CD4-positive, alpha-beta T cell (primary cell): ENCODE data around the gene RPLP1. TPM values are rescaled to one million over a fixed set of nuclear protein-coding genes. Genes with fewer than 3 reads are reported as not detected.

Experiments used
- ATAC-seq: fragments of 200-7000 bp; cut with Tn5 transposase; one replicate; pipeline ENCODE4 v1.10.0; 2022; ENCODE audit warnings: mild to moderate bottlenecking; ENCODE audit not compliant: poor library complexity
- CTCF ChIA-PET: fragments of 350-600 bp; sonication (Branson Sonifier 250); formaldehyde crosslinking; loops from one replicate; lab custom pipeline; 2021; ENCODE audit warnings: antibody characterized with exemption, inconsistent platforms; lab: Charles Lee
- POLR2A ChIA-PET: fragments of 350-600 bp; sonication (Branson Sonifier 250); formaldehyde crosslinking; loops from one replicate; lab custom pipeline; 2021; ENCODE audit warnings: antibody characterized with exemption, inconsistent platforms; lab: Charles Lee
- DNase-seq, 14 experiments: peaks; one replicate each; pipeline ENCODE4 v3.0.0-alpha.2; 2013 to 2020; ENCODE audit warnings: mixed read lengths in 2 of 14
- H3K27ac ChIP-seq, 2 donors: one replicate each; pipeline versions ENCODE4 v1.5.1 to v1.7.0; 2013; ENCODE audit warnings: low read length in 2 of 2, low read depth in 1 of 2, mild to moderate bottlenecking in 1 of 2
- H3K27me3 ChIP-seq, 2 experiments: 1 replicate in 1 of 2; 2 replicates in 1 of 2; pipeline versions ENCODE4 v1.6.1 to v1.7.0; 2013; ENCODE audit warnings: low read length in 2 of 2, control low read depth in 1 of 2, mild to moderate bottlenecking in 1 of 2, moderate library complexity in 1 of 2; ENCODE audit not compliant: insufficient read depth in 2 of 2, control insufficient read depth in 1 of 2
- H3K36me3 ChIP-seq: one replicate; pipeline ENCODE4 v1.6.1; 2013; ENCODE audit warnings: low read length, control low read depth; ENCODE audit not compliant: insufficient read depth
- H3K4me1 ChIP-seq: one replicate; pipeline ENCODE4 v1.6.1; 2013; ENCODE audit warnings: low read length, control low read depth; ENCODE audit not compliant: insufficient read depth
- H3K4me3 ChIP-seq: one replicate; pipeline ENCODE4 v1.5.1; 2013; ENCODE audit warnings: mild to moderate bottlenecking, low read length, moderate library complexity
- H3K9me3 ChIP-seq, 2 experiments: 1 replicate in 1 of 2; 2 replicates in 1 of 2; pipeline versions ENCODE4 v1.6.1 to v1.7.0; 2013; ENCODE audit warnings: low read length in 2 of 2, mild to moderate bottlenecking in 2 of 2, control low read depth in 1 of 2, moderate library complexity in 1 of 2; ENCODE audit not compliant: control insufficient read depth in 1 of 2, insufficient read depth in 1 of 2
- H3K27ac Mint-ChIP-seq: one replicate; pipeline ENCODE4 v1.8.0; 2020; ENCODE audit warnings: mixed read lengths
- H3K27me3 Mint-ChIP-seq: one replicate; pipeline ENCODE4 v1.8.0; 2021; ENCODE audit warnings: mixed read lengths
- H3K36me3 Mint-ChIP-seq: one replicate; pipeline ENCODE4 v1.8.0; 2021; ENCODE audit warnings: low read depth, mixed read lengths
- H3K4me1 Mint-ChIP-seq: one replicate; pipeline ENCODE4 v1.8.0; 2021; ENCODE audit warnings: low read depth, mixed read lengths
- H3K4me3 Mint-ChIP-seq: one replicate; pipeline ENCODE4 v1.8.0; 2020; ENCODE audit warnings: mild to moderate bottlenecking, mixed read lengths
- H3K9me3 Mint-ChIP-seq: one replicate; pipeline ENCODE4 v1.8.0; 2020; ENCODE audit warnings: mixed read lengths
- CTCF ChIP-seq: fragments of 200-600 bp; IDR thresholded peaks from one replicate; pipeline ENCODE4 v1.8.0; 2022; ENCODE audit warnings: antibody characterized with exemption, mild to moderate bottlenecking
- intact Hi-C, 2 experiments: fragments of 100-400 bp; cut with DNase I in 1 of 2; cut with micrococcal nuclease in 1 of 2; formaldehyde crosslinking; loops; one replicate each; pipeline versions ENCODE4 v1.15.1 to v1.9.0; 2023 to 2025; cut with DNase I, micrococcal nuclease
- total RNA-seq, 174 experiments: library from RNA in 2 of 174; stranded (reverse) in 2 of 174; gene quantifications; one replicate each; pipeline ENCODE4 v1.2.3 and lab custom pipeline; 2021 to 2026

Gene RPLP1
- total RNA-seq, 2 experiments from 2014 or later, result 2,527 to 2,615 TPM

GRCh38 chr15:69472562-69472961, 19.9 kb downstream of the RPLP1 start:
- DNase-seq (no peak), ATAC-seq (no peak)
- Mint-ChIP-seq H3K27me3 (no peaks in the 10 kb centered on the region), H3K4me1 (peaks cover 24% of the 10 kb centered on the region), H3K36me3 (no peaks in the 10 kb centered on the region), H3K9me3 (no peaks in the 10 kb centered on the region), H3K27ac (peak overlapping the region; percentile 18), H3K4me3 (no peak overlapping the region)
- POLR2A ChIA-PET, result interaction anchor here (1.1 kb wide), 1 partner anchor 10 kb away, joined by 7 read pairs; no protein-coding TSS in a partner anchor
- no peak overlapping the region for H3K27ac ChIP-seq
- no peak overlapping the region for H3K4me3 ChIP-seq
- H3K36me3 ChIP-seq, result no peaks in the 10 kb centered on the region
- peaks cover 0 to 2% of the 10 kb centered on the region in 2 experiments for H3K27me3 ChIP-seq
- no peaks in the 10 kb centered on the region for H3K9me3 ChIP-seq
- intact Hi-C loops, result loop anchor here (10.0 kb wide), 2 partner anchors 282 to 1252 kb away; no protein-coding TSS in a partner anchor
- TF ChIP-seq CTCF, result no peak
- H3K4me1 ChIP-seq, result peaks cover 30% of the 10 kb centered on the region
- CTCF ChIA-PET, result no interaction called here

- Mint-ChIP-seq H3K27ac (no peak overlapping the region), H3K9me3 (no peaks in the 10 kb centered on the region), H3K4me3 (no peak overlapping the region), H3K4me1 (peaks cover 6% of the 10 kb centered on the region), H3K27me3 (no peaks in the 10 kb centered on the region), H3K36me3 (no peaks in the 10 kb centered on the region)
- intact Hi-C loops, result loop anchor here (2.0 to 10.0 kb wide), 3 partner anchors 281 to 1251 kb away; no protein-coding TSS in a partner anchor
- ChIA-PET POLR2A (no interaction called here), CTCF (no interaction called here)
- Histone ChIP-seq H3K4me1 (peaks cover 18% of the 10 kb centered on the region), H3K27me3 (peaks cover 0 to 2% of the 10 kb centered on the region in 2 experiments), H3K4me3 (no peak overlapping the region), H3K36me3 (no peaks in the 10 kb centered on the region), H3K9me3 (no peaks in the 10 kb centered on the region), H3K27ac (no peak overlapping the region)
- ATAC-seq, result no peak
- TF ChIP-seq CTCF, result no peak
- DNase-seq, result no peak
These were observed 21.7 kb downstream of the RPLP1 start for GRCh38 chr15:69474291-69474690.

DNA sequence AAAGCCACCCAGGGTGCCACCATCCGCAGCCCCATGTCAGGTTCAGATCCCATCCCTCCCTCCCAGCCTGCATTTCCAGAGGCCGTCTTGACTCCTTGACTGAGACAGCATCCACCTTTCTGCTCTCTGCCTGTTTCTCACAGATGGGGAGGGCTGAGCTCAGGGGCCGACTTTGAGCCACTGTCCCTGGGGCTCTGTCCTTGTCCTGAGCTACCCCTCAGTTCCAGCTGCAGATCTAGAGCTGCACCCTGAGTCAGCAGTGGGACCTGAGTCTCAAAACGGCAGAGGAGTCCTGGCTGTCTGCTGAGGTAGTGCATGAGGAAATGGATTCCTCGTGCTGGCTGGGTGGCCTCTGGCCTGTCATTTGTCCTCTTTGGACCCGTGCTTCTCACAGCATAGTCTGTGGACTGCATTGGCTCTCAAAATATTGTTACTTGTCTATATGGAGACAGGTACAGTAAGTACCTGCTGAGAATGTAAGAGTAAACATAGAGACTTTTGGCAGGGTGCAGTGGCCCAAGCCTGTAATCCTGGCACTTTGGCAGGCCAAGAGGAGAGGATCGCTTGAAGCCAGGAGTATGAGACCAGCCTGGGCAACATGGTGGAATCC, 22.3 kb downstream of the RPLP1 start:
- H3K4me1 ChIP-seq, result peaks cover 11% of the 10 kb centered on the region
- Mint-ChIP-seq H3K4me3 (no peak overlapping the region), H3K9me3 (no peaks in the 10 kb centered on the region), H3K27ac (no peak overlapping the region), H3K27me3 (no peaks in the 10 kb centered on the region), H3K36me3 (no peaks in the 10 kb centered on the region), H3K4me1 (peaks cover 3% of the 10 kb centered on the region)
- DNase-seq (no peak), ATAC-seq (no peak)
- ChIA-PET POLR2A (interaction anchor here (2.2 kb wide), 1 partner anchor 22 kb away, joined by 7 read pairs; the partner anchor contains the start of gene RPLP1), CTCF (interaction anchor here (0.6 to 1.4 kb wide), 4 partner anchors 12 to 258 kb away, joined by 3 to 8 read pairs (median 4); partner anchors contain the start of gene RPLP1)
- no peak for TF ChIP-seq CTCF
- H3K27ac ChIP-seq, result no peak overlapping the region
- peaks cover 1 to 5% of the 10 kb centered on the region in 2 experiments for H3K9me3 ChIP-seq
- H3K27me3 ChIP-seq, result peaks cover 0 to 2% of the 10 kb centered on the region in 2 experiments
- H3K4me3 ChIP-seq, result no peak overlapping the region
- no peaks in the 10 kb centered on the region for H3K36me3 ChIP-seq
- intact Hi-C loops, result loop anchor here (1.0 to 10.0 kb wide), 8 partner anchors 252 to 1250 kb away; no protein-coding TSS in a partner anchor
